SH-SY5Y (cell line): ENCODE data around the gene WWP2.

Source experiments
- GATA2 ChIP-seq: IDR thresholded peaks from 2 replicates; pipeline ENCODE4 v1.6.1; 2011; ENCODE audit warnings: mild to moderate bottlenecking, low read depth, low read length
- GATA3 ChIP-seq: IDR thresholded peaks from 2 replicates; pipeline ENCODE4 v1.6.1; 2011; ENCODE audit warnings: low read depth, mild to moderate bottlenecking, low read length, moderate library complexity

GRCh38 chr16:69798466-69798865, 36.3 kb downstream of the WWP2 start:
- TF ChIP-seq GATA2 (no peak), GATA3 (no peak)
